ENCODE measurements around the gene UBC. TPM values are rescaled to one million over a fixed set of nuclear protein-coding genes. Genes with fewer than 3 reads are reported as not detected.
"Not testable (repeated sequence)": the region's sequence is repeated elsewhere in the genome, so short reads cannot be mapped to it uniquely, and the experiment has no call there.

Gene UBC
- total RNA-seq, 4 donors from 2014 or later = 1,267 to 2,383 (median 1,576) TPM

- no peak for DNase-seq (ENCODE audit: extremely low spot score)
- Histone ChIP-seq H3K4me1 (peaks cover 0 to 12% (median 3%) of the 10 kb centered on the region in 4 donors), H3K9me3 (no peaks in the 10 kb centered on the region), H3K4me3 (no peak overlapping the region), H3K27ac (replicated peaks in 1 of 4) (no peak overlapping the region), H3K36me3 (no peaks in the 10 kb centered on the region), H3K27me3 (no peaks in the 10 kb centered on the region)
- intact Hi-C loops (cut with DNase I) = no loop called here
- no peak for TF ChIP-seq EP300 (IDR thresholded peaks at IDR 0.05)
- no peak for TF ChIP-seq POLR2A (IDR thresholded peaks at IDR 0.05; ENCODE audit: low read depth)
- no peak for TF ChIP-seq POLR2AphosphoS5 (IDR thresholded peaks at IDR 0.05)
- no peak for TF ChIP-seq CTCF (IDR thresholded peaks at IDR 0.05)
- WGBS = 75% methylated on average over 15 of the region's 15 CpGs
Measured at GRCh38 chr12:124884587-124885438, 29.6 kb downstream of the UBC start.

GRCh38 chr12:124883263-124884130 lies 31.0 kb downstream of the UBC start:
- Histone ChIP-seq H3K4me1 (peaks cover 0 to 7% (median 3%) of the 10 kb centered on the region in 4 donors), H3K27ac (replicated peaks in 1 of 4) (no peak overlapping the region), H3K36me3 (no peaks in the 10 kb centered on the region), H3K4me3 (no peak overlapping the region), H3K27me3 (no peaks in the 10 kb centered on the region), H3K9me3 (no peaks in the 10 kb centered on the region)
- WGBS = 92% methylated on average over 10 of the region's 10 CpGs
- DNase-seq (ENCODE audit: extremely low spot score) = no peak
- TF ChIP-seq POLR2AphosphoS5 (IDR thresholded peaks at IDR 0.05) (no peak), POLR2A (IDR thresholded peaks at IDR 0.05; ENCODE audit: low read depth) (no peak), EP300 (IDR thresholded peaks at IDR 0.05) (no peak), CTCF (IDR thresholded peaks at IDR 0.05) (no peak)
- intact Hi-C loops (cut with DNase I) = no loop called here

GRCh38 chr12:124881123-124881522 lies 33.3 kb downstream of the UBC start:
- no peak for DNase-seq (ENCODE audit: extremely low spot score)
- no peak overlapping the region for H3K27ac ChIP-seq (replicated peaks in 1 of 4)
- no peak overlapping the region for H3K4me3 ChIP-seq
- WGBS = 52% methylated on average over 10 of the region's 10 CpGs
- TF ChIP-seq CTCF (IDR thresholded peaks at IDR 0.05) (no peak), EP300 (IDR thresholded peaks at IDR 0.05) (no peak)
- H3K36me3 ChIP-seq = no peaks in the 10 kb centered on the region
- intact Hi-C loops (cut with DNase I) = no loop called here
- no peaks in the 10 kb centered on the region for H3K27me3 ChIP-seq
- no peaks in the 10 kb centered on the region for H3K9me3 ChIP-seq
- no peaks in the 10 kb centered on the region for H3K4me1 ChIP-seq

- H3K27me3 ChIP-seq; H3K9me3 ChIP-seq; H3K4me1 ChIP-seq; intact Hi-C loops (cut with DNase I); H3K27ac ChIP-seq (replicated peaks in 1 of 4); H3K4me3 ChIP-seq; H3K36me3 ChIP-seq; DNase-seq (ENCODE audit: extremely low spot score): not testable (repeated sequence)
- 91% methylated on average over 11 of the region's 11 CpGs for WGBS
Measured at GRCh38 chr12:124880335-124880734, 34.1 kb downstream of the UBC start.

GRCh38 chr12:124878795-124879516 lies 35.5 kb downstream of the UBC start:
- intact Hi-C loops (cut with DNase I) = no loop called here
- TF ChIP-seq POLR2A (IDR thresholded peaks at IDR 0.05; ENCODE audit: low read depth) (no peak), EP300 (IDR thresholded peaks at IDR 0.05) (no peak), CTCF (IDR thresholded peaks at IDR 0.05) (no peak)
- DNase-seq (ENCODE audit: extremely low spot score) = no peak
- H3K27ac ChIP-seq (replicated peaks in 1 of 4) = no peak overlapping the region
- no peaks in the 10 kb centered on the region for H3K9me3 ChIP-seq
- no peaks in the 10 kb centered on the region for H3K36me3 ChIP-seq
- no peaks in the 10 kb centered on the region for H3K27me3 ChIP-seq
- H3K4me3 ChIP-seq = no peak overlapping the region
- 88% methylated on average over 18 of the region's 18 CpGs for WGBS
- H3K4me1 ChIP-seq = no peaks in the 10 kb centered on the region

Data from esophagus muscularis mucosa (tissue), 4 donors.